Mononuclear cell (primary cell): ENCODE measurements around the gene TMEM17. TPM values are rescaled to one million over a fixed set of nuclear protein-coding genes. Genes with fewer than 3 reads are reported as not detected.
"Not testable (repeated sequence)": the region's sequence is repeated elsewhere in the genome, so short reads cannot be mapped to it uniquely, and the experiment has no call there.

Experiments
- H3K27me3 ChIP-seq: 2 replicates; pipeline ENCODE4 v1.6.0; 2011; ENCODE audit warnings: low read length, control low read depth; ENCODE audit not compliant: insufficient read depth
- H3K4me1 ChIP-seq: 2 replicates; pipeline ENCODE4 v1.5.1; 2011; ENCODE audit warnings: mild to moderate bottlenecking, low read length, control low read depth; ENCODE audit not compliant: insufficient read depth
- H3K4me3 ChIP-seq: 2 replicates; pipeline ENCODE4 v1.5.1; 2011; ENCODE audit warnings: mild to moderate bottlenecking, low read length, moderate library complexity
- H3K9me3 ChIP-seq: 2 replicates; pipeline ENCODE4 v1.5.1; 2011; ENCODE audit warnings: low read depth, mild to moderate bottlenecking, control low read depth, low read length
- total RNA-seq: library from RNA; depleted of rRNA; stranded (reverse); fragments of >200 nt; gene quantifications from one replicate; pipeline ENCODE4 v1.2.3, GENCODE V29; 2012

TMEM17 gene
- 0.21 TPM for total RNA-seq

- H3K4me3 ChIP-seq = peak within 1 kb of the TSS; percentile 60
- H3K9me3 ChIP-seq = no peaks in the 10 kb centered on the region
- no peaks in the 10 kb centered on the region for H3K4me1 ChIP-seq
- no peaks in the 10 kb centered on the region for H3K27me3 ChIP-seq
These were observed at the start of gene TMEM17 for GRCh38 chr2:62505750-62506420. TSS of gene TMEM17 (minus strand) at chr2:62506195. CDS start at chr2:62506129, 66 bp downstream.

GRCh38 chr2:62554440-62554839 lies 48.4 kb upstream of the TMEM17 start:
- Histone ChIP-seq H3K9me3 (no peaks in the 10 kb centered on the region), H3K27me3 (no peaks in the 10 kb centered on the region), H3K4me1 (no peaks in the 10 kb centered on the region), H3K4me3 (no peak overlapping the region)

GRCh38 chr2:62550461-62550860 lies 44.5 kb upstream of the TMEM17 start:
- Histone ChIP-seq H3K4me1 (no peaks in the 10 kb centered on the region), H3K4me3 (no peak overlapping the region), H3K27me3 (no peaks in the 10 kb centered on the region), H3K9me3 (no peaks in the 10 kb centered on the region)

GRCh38 chr2:62547854-62548253 lies 41.9 kb upstream of the TMEM17 start:
- no peaks in the 10 kb centered on the region for H3K27me3 ChIP-seq
- H3K4me1 ChIP-seq = no peaks in the 10 kb centered on the region
- H3K9me3 ChIP-seq = no peaks in the 10 kb centered on the region
- H3K4me3 ChIP-seq = no peak overlapping the region

GRCh38 chr2:62545261-62545660 lies 39.3 kb upstream of the TMEM17 start:
- Histone ChIP-seq H3K4me3 (no peak overlapping the region), H3K9me3 (no peaks in the 10 kb centered on the region), H3K4me1 (no peaks in the 10 kb centered on the region), H3K27me3 (no peaks in the 10 kb centered on the region)

GRCh38 chr2:62540408-62541168 lies 34.6 kb upstream of the TMEM17 start:
- no peaks in the 10 kb centered on the region for H3K9me3 ChIP-seq
- H3K27me3 ChIP-seq = no peaks in the 10 kb centered on the region
- no peaks in the 10 kb centered on the region for H3K4me1 ChIP-seq
- no peak overlapping the region for H3K4me3 ChIP-seq

- Histone ChIP-seq H3K4me1 (no peaks in the 10 kb centered on the region), H3K27me3 (peaks cover under 1% of the 10 kb centered on the region), H3K9me3 (no peaks in the 10 kb centered on the region), H3K4me3 (no peak overlapping the region)
These were observed 33.8 kb upstream of the TMEM17 start for GRCh38 chr2:62539606-62540407.

- peaks cover 2% of the 10 kb centered on the region for H3K27me3 ChIP-seq
- no peak overlapping the region for H3K4me3 ChIP-seq
- no peaks in the 10 kb centered on the region for H3K9me3 ChIP-seq
- H3K4me1 ChIP-seq = no peaks in the 10 kb centered on the region
These were observed 32.8 kb upstream of the TMEM17 start for GRCh38 chr2:62538756-62539155.

GRCh38 chr2:62537814-62538213 lies 31.8 kb upstream of the TMEM17 start:
- no peaks in the 10 kb centered on the region for H3K4me1 ChIP-seq
- peaks cover 2% of the 10 kb centered on the region for H3K27me3 ChIP-seq
- no peak overlapping the region for H3K4me3 ChIP-seq
- H3K9me3 ChIP-seq = no peaks in the 10 kb centered on the region

GRCh38 chr2:62536873-62537547 lies 31.0 kb upstream of the TMEM17 start:
- Histone ChIP-seq H3K27me3 (peaks cover 2% of the 10 kb centered on the region), H3K4me3 (no peak overlapping the region), H3K4me1 (no peaks in the 10 kb centered on the region)

GRCh38 chr2:62535521-62535920 lies 29.5 kb upstream of the TMEM17 start:
- not testable (repeated sequence) for H3K4me1 ChIP-seq, H3K9me3 ChIP-seq, H3K4me3 ChIP-seq, H3K27me3 ChIP-seq

More at GRCh38 chr2:62536873-62537547, 31.0 kb upstream of the TMEM17 start:
- no peaks in the 10 kb centered on the region for H3K9me3 ChIP-seq

- no peaks in the 10 kb centered on the region for H3K9me3 ChIP-seq
- H3K4me3 ChIP-seq = no peak overlapping the region
- H3K4me1 ChIP-seq = no peaks in the 10 kb centered on the region
- H3K27me3 ChIP-seq = peaks cover 2% of the 10 kb centered on the region
These were observed 25.6 kb upstream of the TMEM17 start for GRCh38 chr2:62531594-62531993.

- Histone ChIP-seq H3K4me3 (no peak overlapping the region), H3K9me3 (no peaks in the 10 kb centered on the region), H3K4me1 (no peaks in the 10 kb centered on the region), H3K27me3 (peaks cover 2% of the 10 kb centered on the region)
These were observed 23.8 kb upstream of the TMEM17 start for GRCh38 chr2:62529758-62530157.

GRCh38 chr2:62527478-62528210 lies 21.6 kb upstream of the TMEM17 start:
- Histone ChIP-seq H3K4me1 (no peaks in the 10 kb centered on the region), H3K9me3 (peaks cover 8% of the 10 kb centered on the region), H3K27me3 (no peaks in the 10 kb centered on the region), H3K4me3 (no peak overlapping the region)
